ENCODE measurements around the gene AFF2.

DNA sequence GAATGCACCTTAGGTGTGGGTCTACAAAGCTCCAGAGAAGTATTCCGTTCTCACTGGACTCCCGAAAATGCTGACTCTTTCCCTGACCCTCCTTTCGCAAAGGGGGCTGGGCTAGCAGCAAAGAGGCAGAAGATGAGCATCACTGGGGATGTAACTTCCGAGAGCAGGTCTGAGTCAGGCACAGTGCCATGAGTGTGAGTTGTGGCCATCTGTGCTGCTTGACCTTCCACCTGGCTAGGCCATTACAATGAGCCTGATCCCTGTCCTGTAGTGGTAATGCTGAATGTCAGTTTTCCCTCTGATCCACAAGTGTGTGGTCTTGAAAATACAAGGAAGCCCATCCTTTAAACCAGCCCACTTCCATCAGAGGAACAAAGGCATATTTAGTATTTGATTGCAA, 479.4 kb downstream of the AFF2 start:
- no peak for TF ChIP-seq POLR2AphosphoS5 (IDR thresholded peaks at IDR 0.05)
- TF ChIP-seq, protein P1, sequence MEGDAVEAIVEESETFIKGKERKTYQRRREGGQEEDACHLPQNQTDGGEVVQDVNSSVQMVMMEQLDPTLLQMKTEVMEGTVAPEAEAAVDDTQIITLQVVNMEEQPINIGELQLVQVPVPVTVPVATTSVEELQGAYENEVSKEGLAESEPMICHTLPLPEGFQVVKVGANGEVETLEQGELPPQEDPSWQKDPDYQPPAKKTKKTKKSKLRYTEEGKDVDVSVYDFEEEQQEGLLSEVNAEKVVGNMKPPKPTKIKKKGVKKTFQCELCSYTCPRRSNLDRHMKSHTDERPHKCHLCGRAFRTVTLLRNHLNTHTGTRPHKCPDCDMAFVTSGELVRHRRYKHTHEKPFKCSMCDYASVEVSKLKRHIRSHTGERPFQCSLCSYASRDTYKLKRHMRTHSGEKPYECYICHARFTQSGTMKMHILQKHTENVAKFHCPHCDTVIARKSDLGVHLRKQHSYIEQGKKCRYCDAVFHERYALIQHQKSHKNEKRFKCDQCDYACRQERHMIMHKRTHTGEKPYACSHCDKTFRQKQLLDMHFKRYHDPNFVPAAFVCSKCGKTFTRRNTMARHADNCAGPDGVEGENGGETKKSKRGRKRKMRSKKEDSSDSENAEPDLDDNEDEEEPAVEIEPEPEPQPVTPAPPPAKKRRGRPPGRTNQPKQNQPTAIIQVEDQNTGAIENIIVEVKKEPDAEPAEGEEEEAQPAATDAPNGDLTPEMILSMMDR (IDR thresholded peaks at IDR 0.05 in 8 of 11, conservative IDR thresholded peaks at IDR 0.05 in 3 of 11) = no peak
